ENCODE results near the gene C16orf90. TPM values are rescaled to one million over a fixed set of nuclear protein-coding genes. Genes with fewer than 3 reads are reported as not detected.

Gene C16orf90
- total RNA-seq, 6 donors from 2014 or later, result not detected

- Histone ChIP-seq H3K4me1 (peaks cover 13 to 49% (median 24%) of the 10 kb centered on the region in 4 donors), H3K4me3 (no peak overlapping the region), H3K9me3 (no peaks in the 10 kb centered on the region), H3K36me3 (peaks cover 2 to 16% (median 8%) of the 10 kb centered on the region in 4 donors), H3K27ac (no peak overlapping the region), H3K27me3 (no peaks in the 10 kb centered on the region)
- no peak for ATAC-seq (ENCODE audit: low FRiP score in 2 of 2)
- WGBS, 2 donors, result 84 to 91% methylated on average over 15 of the region's 15 CpGs
- no peak for DNase-seq
- TF ChIP-seq CTCF (IDR thresholded peaks at IDR 0.05), result no peak
- no peak for TF ChIP-seq POLR2AphosphoS5 (IDR thresholded peaks at IDR 0.05)
- TF ChIP-seq POLR2A (IDR thresholded peaks at IDR 0.05), result no peak
- no peak for TF ChIP-seq EP300 (IDR thresholded peaks at IDR 0.05)
These were observed 26.8 kb downstream of the C16orf90 start for GRCh38 chr16:3468501-3468900.

GRCh38 chr16:3467921-3468320 is 27.4 kb downstream of the C16orf90 start:
- Histone ChIP-seq H3K9me3 (no peaks in the 10 kb centered on the region), H3K4me3 (no peak overlapping the region), H3K27ac (no peak overlapping the region), H3K36me3 (peaks cover 2 to 16% (median 8%) of the 10 kb centered on the region in 4 donors), H3K4me1 (peaks cover 13 to 49% (median 24%) of the 10 kb centered on the region in 4 donors), H3K27me3 (no peaks in the 10 kb centered on the region)
- 80 to 83% methylated on average over 4 of the region's 4 CpGs for WGBS, 2 donors
- DNase-seq, result no peak
- TF ChIP-seq POLR2A (IDR thresholded peaks at IDR 0.05) (no peak), EP300 (IDR thresholded peaks at IDR 0.05) (no peak), CTCF (IDR thresholded peaks at IDR 0.05) (no peak)
- ATAC-seq (ENCODE audit: low FRiP score in 2 of 2), result no peak

- no peak overlapping the region for H3K27ac ChIP-seq
- DNase-seq (peak in 1 of 2 donors; percentile 44), ATAC-seq (ENCODE audit: low FRiP score in 2 of 2) (no peak)
- no peak overlapping the region for H3K4me3 ChIP-seq
- H3K4me1 ChIP-seq, result peaks cover 19 to 51% (median 24%) of the 10 kb centered on the region in 4 donors
- H3K27me3 ChIP-seq, result no peaks in the 10 kb centered on the region
- TF ChIP-seq POLR2A (IDR thresholded peaks at IDR 0.05) (no peak), POLR2AphosphoS5 (IDR thresholded peaks at IDR 0.05) (no peak), CTCF (IDR thresholded peaks at IDR 0.05) (no peak), EP300 (IDR thresholded peaks at IDR 0.05) (no peak)
- 85 to 86% methylated on average over 8 of the region's 8 CpGs for WGBS, 2 donors
- no peaks in the 10 kb centered on the region for H3K9me3 ChIP-seq
- peaks cover 2 to 16% (median 8%) of the 10 kb centered on the region in 4 donors for H3K36me3 ChIP-seq
These were observed 28.1 kb downstream of the C16orf90 start for GRCh38 chr16:3467182-3467581.

DNA sequence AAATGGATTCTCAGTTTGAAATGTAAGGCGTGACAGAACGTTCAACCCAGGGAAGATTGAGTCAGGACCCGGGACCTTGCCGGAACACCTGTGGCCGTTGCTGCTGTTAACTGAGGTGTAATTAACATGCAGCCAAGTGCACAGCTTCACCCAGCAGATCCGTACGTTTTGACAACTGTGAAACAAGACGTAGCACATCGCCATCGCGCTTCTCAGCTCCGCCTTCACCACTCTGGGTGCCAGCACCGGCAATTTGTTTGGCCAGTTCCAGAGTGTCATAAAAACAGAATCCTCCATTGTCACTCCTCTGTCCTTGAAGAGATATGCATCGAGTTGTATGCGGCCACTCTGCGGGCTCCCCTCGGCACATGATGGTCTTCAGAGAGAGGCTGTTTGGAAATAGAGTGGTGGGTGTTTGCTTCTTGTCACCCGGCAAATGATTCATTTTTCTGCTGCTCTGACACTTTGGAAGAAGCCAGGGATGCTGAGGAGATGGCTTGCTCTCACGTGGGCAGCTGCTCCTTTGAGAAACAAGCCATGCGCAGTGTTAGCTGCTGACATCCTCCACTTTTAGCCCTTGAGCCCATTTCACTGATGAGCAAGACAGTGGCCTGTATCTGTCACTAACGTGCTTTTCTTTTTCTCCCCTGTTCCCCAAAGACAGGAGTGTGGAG is 29.2 kb downstream of the C16orf90 start:
- Histone ChIP-seq H3K4me3 (no peak overlapping the region), H3K27ac (no peak overlapping the region), H3K36me3 (peaks cover 2 to 16% (median 8%) of the 10 kb centered on the region in 4 donors), H3K4me1 (peaks cover 23 to 62% (median 32%) of the 10 kb centered on the region in 4 donors), H3K9me3 (no peaks in the 10 kb centered on the region), H3K27me3 (no peaks in the 10 kb centered on the region)
- TF ChIP-seq POLR2A (IDR thresholded peaks at IDR 0.05), result no peak
- TF ChIP-seq CTCF (IDR thresholded peaks at IDR 0.05), result no peak
- TF ChIP-seq POLR2AphosphoS5 (IDR thresholded peaks at IDR 0.05), result no peak
- TF ChIP-seq EP300 (IDR thresholded peaks at IDR 0.05), result no peak
- ATAC-seq (ENCODE audit: low FRiP score in 2 of 2), result no peak
- no peak for DNase-seq
- 84 to 90% methylated on average over 20 to 21 of the region's 21 CpGs for WGBS, 2 donors

- 92 to 93% methylated on average over 9 to 12 of the region's 12 CpGs for WGBS, 2 donors
- TF ChIP-seq POLR2A (IDR thresholded peaks at IDR 0.05) (no peak), CTCF (IDR thresholded peaks at IDR 0.05) (no peak), POLR2AphosphoS5 (IDR thresholded peaks at IDR 0.05) (no peak), EP300 (IDR thresholded peaks at IDR 0.05) (no peak)
- no peak overlapping the region for H3K4me3 ChIP-seq
- peaks cover 23 to 70% (median 39%) of the 10 kb centered on the region in 4 donors for H3K4me1 ChIP-seq
- ATAC-seq (ENCODE audit: low FRiP score in 2 of 2) (no peak), DNase-seq (no peak)
- no peak overlapping the region for H3K27ac ChIP-seq
- no peaks in the 10 kb centered on the region for H3K9me3 ChIP-seq
- H3K27me3 ChIP-seq, result no peaks in the 10 kb centered on the region
- peaks cover 2 to 16% (median 8%) of the 10 kb centered on the region in 4 donors for H3K36me3 ChIP-seq
These were observed 30.0 kb downstream of the C16orf90 start for GRCh38 chr16:3465301-3465700.

All from upper lobe of left lung (tissue), 6 donors.